SU-DHL-6 (cell line): ENCODE data around the gene CREB5.

Source experiments
- CTCF ChIP-seq: fragments of 200-600 bp; sonication (generic); IDR thresholded peaks from one replicate; pipeline ENCODE4 v1.5.1; 2017; ENCODE audit warnings: antibody characterized with exemption, mild to moderate bottlenecking, low read length, moderate library complexity; ENCODE audit not compliant: insufficient read depth, poor library complexity, severe bottlenecking
- EZH2phosphoT487 ChIP-seq: fragments of 200-600 bp; sonication (generic), shearing (Covaris generic); conservative IDR thresholded peaks from 2 replicates; pipeline ENCODE4 v1.6.1; 2018; ENCODE audit warnings: mild to moderate bottlenecking, antibody characterized with exemption, low read length, moderate library complexity, mixed read lengths

- TF ChIP-seq CTCF (no peak), EZH2phosphoT487 (no peak)
Measured at GRCh38 chr7:28417321-28417940, 5.1 kb downstream of the CREB5 start.
